ENCODE measurements around the gene CIAO3. TPM values are rescaled to one million over a fixed set of nuclear protein-coding genes. Genes with fewer than 3 reads are reported as not detected.
A peak's percentile ranks its signal among the peaks of the same experiment; 100 is the strongest.
"Not testable (repeated sequence)": the region's sequence is repeated elsewhere in the genome, so short reads cannot be mapped to it uniquely, and the experiment has no call there.

Gene CIAO3
- total RNA-seq, 2 donors from 2014 or later: 39.2 to 47.1 TPM

GRCh38 chr16:759110-759910, 18.5 kb upstream of the CIAO3 start:
- H3K27ac Mint-ChIP-seq: no peak overlapping the region
- H3K9me3 Mint-ChIP-seq: no peaks in the 10 kb centered on the region
- peaks cover 5% of the 10 kb centered on the region for H3K27me3 Mint-ChIP-seq
- H3K4me1 Mint-ChIP-seq: no peaks in the 10 kb centered on the region
- no peak overlapping the region for H3K4me3 Mint-ChIP-seq
- no peaks in the 10 kb centered on the region for H3K36me3 Mint-ChIP-seq (ENCODE audit: low read depth)
- ATAC-seq (replicated peaks): no peak

- Mint-ChIP-seq H3K27ac (no peak overlapping the region), H3K27me3 (peaks cover 5% of the 10 kb centered on the region), H3K9me3 (no peaks in the 10 kb centered on the region), H3K4me1 (no peaks in the 10 kb centered on the region), H3K4me3 (no peak overlapping the region), H3K36me3 (ENCODE audit: low read depth) (no peaks in the 10 kb centered on the region)
- ATAC-seq (replicated peaks): peak; percentile 95
Measured at GRCh38 chr16:756428-756827, 15.6 kb upstream of the CIAO3 start.

- H3K9me3 Mint-ChIP-seq: no peaks in the 10 kb centered on the region
- no peak overlapping the region for H3K27ac Mint-ChIP-seq
- no peak overlapping the region for H3K4me3 Mint-ChIP-seq
- ATAC-seq (replicated peaks): no peak
- H3K36me3 Mint-ChIP-seq (ENCODE audit: low read depth): no peaks in the 10 kb centered on the region
- peaks cover 5% of the 10 kb centered on the region for H3K27me3 Mint-ChIP-seq
- H3K4me1 Mint-ChIP-seq: no peaks in the 10 kb centered on the region
Measured at GRCh38 chr16:754656-755055, 13.9 kb upstream of the CIAO3 start.

- H3K4me1 Mint-ChIP-seq; H3K36me3 Mint-ChIP-seq (ENCODE audit: low read depth); ATAC-seq (replicated peaks); H3K27ac Mint-ChIP-seq; H3K4me3 Mint-ChIP-seq; H3K27me3 Mint-ChIP-seq; H3K9me3 Mint-ChIP-seq: not testable (repeated sequence)
Measured at GRCh38 chr16:754121-754607, 13.4 kb upstream of the CIAO3 start.

GRCh38 chr16:752007-752312, 11.2 kb upstream of the CIAO3 start:
- H3K27me3 Mint-ChIP-seq: no peaks in the 10 kb centered on the region
- H3K9me3 Mint-ChIP-seq: no peaks in the 10 kb centered on the region
- no peak for ATAC-seq (replicated peaks)
- H3K4me1 Mint-ChIP-seq: no peaks in the 10 kb centered on the region
- H3K4me3 Mint-ChIP-seq: no peak overlapping the region
- no peak overlapping the region for H3K27ac Mint-ChIP-seq
- no peaks in the 10 kb centered on the region for H3K36me3 Mint-ChIP-seq (ENCODE audit: low read depth)

- no peak for ATAC-seq (replicated peaks)
- no peaks in the 10 kb centered on the region for H3K27me3 Mint-ChIP-seq
- H3K4me1 Mint-ChIP-seq: no peaks in the 10 kb centered on the region
- no peaks in the 10 kb centered on the region for H3K9me3 Mint-ChIP-seq
- no peak overlapping the region for H3K4me3 Mint-ChIP-seq
- no peak overlapping the region for H3K27ac Mint-ChIP-seq
- H3K36me3 Mint-ChIP-seq (ENCODE audit: low read depth): no peaks in the 10 kb centered on the region
Measured at GRCh38 chr16:751152-752006, 10.6 kb upstream of the CIAO3 start.

- H3K9me3 Mint-ChIP-seq: no peaks in the 10 kb centered on the region
- ATAC-seq (replicated peaks): no peak
- H3K4me3 Mint-ChIP-seq: no peak overlapping the region
- no peaks in the 10 kb centered on the region for H3K36me3 Mint-ChIP-seq (ENCODE audit: low read depth)
- no peaks in the 10 kb centered on the region for H3K4me1 Mint-ChIP-seq
- H3K27ac Mint-ChIP-seq: no peak overlapping the region
- no peaks in the 10 kb centered on the region for H3K27me3 Mint-ChIP-seq
Measured at GRCh38 chr16:750485-750884, 9.7 kb upstream of the CIAO3 start.

GRCh38 chr16:749010-749409, 8.2 kb upstream of the CIAO3 start:
- Mint-ChIP-seq H3K27ac (no peak overlapping the region), H3K9me3 (no peaks in the 10 kb centered on the region), H3K27me3 (no peaks in the 10 kb centered on the region), H3K4me3 (no peak overlapping the region), H3K4me1 (no peaks in the 10 kb centered on the region), H3K36me3 (ENCODE audit: low read depth) (no peaks in the 10 kb centered on the region)
- no peak for ATAC-seq (replicated peaks)

- H3K36me3 Mint-ChIP-seq (ENCODE audit: low read depth): no peaks in the 10 kb centered on the region
- H3K9me3 Mint-ChIP-seq: no peaks in the 10 kb centered on the region
- no peak overlapping the region for H3K4me3 Mint-ChIP-seq
- H3K27ac Mint-ChIP-seq: no peak overlapping the region
- H3K27me3 Mint-ChIP-seq: no peaks in the 10 kb centered on the region
- no peak for ATAC-seq (replicated peaks)
- no peaks in the 10 kb centered on the region for H3K4me1 Mint-ChIP-seq
Measured at GRCh38 chr16:747978-748746, 7.4 kb upstream of the CIAO3 start.

GRCh38 chr16:746637-747036, 5.8 kb upstream of the CIAO3 start:
- Mint-ChIP-seq H3K9me3 (no peaks in the 10 kb centered on the region), H3K4me3 (no peak overlapping the region), H3K27me3 (no peaks in the 10 kb centered on the region), H3K4me1 (no peaks in the 10 kb centered on the region), H3K36me3 (ENCODE audit: low read depth) (no peaks in the 10 kb centered on the region), H3K27ac (no peak overlapping the region)
- no peak for ATAC-seq (replicated peaks)

GRCh38 chr16:745739-746138, 4.9 kb upstream of the CIAO3 start:
- Mint-ChIP-seq H3K9me3 (no peaks in the 10 kb centered on the region), H3K27me3 (no peaks in the 10 kb centered on the region), H3K4me3 (no peak overlapping the region), H3K4me1 (no peaks in the 10 kb centered on the region), H3K36me3 (ENCODE audit: low read depth) (no peaks in the 10 kb centered on the region), H3K27ac (no peak overlapping the region)
- no peak for ATAC-seq (replicated peaks)

GRCh38 chr16:743794-744500, 3.1 kb upstream of the CIAO3 start:
- no peak for ATAC-seq (replicated peaks)
- Mint-ChIP-seq H3K4me1 (no peaks in the 10 kb centered on the region), H3K27ac (no peak overlapping the region), H3K4me3 (no peak overlapping the region), H3K27me3 (no peaks in the 10 kb centered on the region), H3K9me3 (no peaks in the 10 kb centered on the region), H3K36me3 (ENCODE audit: low read depth) (peaks cover 6% of the 10 kb centered on the region)

- not testable (repeated sequence) for H3K4me3 Mint-ChIP-seq; H3K27ac Mint-ChIP-seq; H3K27me3 Mint-ChIP-seq; H3K4me1 Mint-ChIP-seq; H3K9me3 Mint-ChIP-seq; ATAC-seq (replicated peaks)
- peaks cover 14% of the 10 kb centered on the region for H3K36me3 Mint-ChIP-seq (ENCODE audit: low read depth)
Measured at GRCh38 chr16:742894-743293, 2.1 kb upstream of the CIAO3 start.

GRCh38 chr16:741986-742629, 1.3 kb upstream of the CIAO3 start:
- H3K27me3 Mint-ChIP-seq: no peaks in the 10 kb centered on the region
- H3K9me3 Mint-ChIP-seq: no peaks in the 10 kb centered on the region
- peak overlapping the region; percentile 50 for H3K27ac Mint-ChIP-seq
- peak overlapping the region; percentile 68 for H3K4me3 Mint-ChIP-seq
- ATAC-seq (replicated peaks): no peak
- peaks cover 22% of the 10 kb centered on the region for H3K36me3 Mint-ChIP-seq (ENCODE audit: low read depth)
- no peaks in the 10 kb centered on the region for H3K4me1 Mint-ChIP-seq

All from activated T-helper 17 cell treated with anti-CD3 and anti-CD28 coated beads, Interleukin-2, amount 50 U/mL, for 72 hours (primary cell).